Daoy (cell line): ENCODE measurements around the gene TAS1R3. TPM values are rescaled to one million over a fixed set of nuclear protein-coding genes. Genes with fewer than 3 reads are reported as not detected.
"Not testable (repeated sequence)": the region's sequence is repeated elsewhere in the genome, so short reads cannot be mapped to it uniquely, and the experiment has no call there.

ENCODE experiments used
- DNase-seq: peaks from one replicate; pipeline ENCODE4 v3.0.0-alpha.2; 2015; ENCODE audit warnings: low read depth
- total RNA-seq: library from RNA; depleted of rRNA; stranded (reverse); fragments of >200 nt; shearing (Covaris generic); gene quantifications from 2 replicates; pipeline ENCODE4 v1.2.3, GENCODE V29; 2014

TAS1R3 gene
- total RNA-seq, 1 experiment from 2014 or later = under 0.01 TPM

- DNase-seq = peak; percentile 48
These were observed 21.6 kb upstream of the TAS1R3 start for GRCh38 chr1:1309251-1310108.

GRCh38 chr1:1310109-1310385, 21.0 kb upstream of the TAS1R3 start:
- no peak for DNase-seq

- DNase-seq = no peak
These were observed 20.5 kb upstream of the TAS1R3 start for GRCh38 chr1:1310476-1311053.

GRCh38 chr1:1311107-1312104, 19.7 kb upstream of the TAS1R3 start:
- no peak for DNase-seq

GRCh38 chr1:1312450-1313314, 18.4 kb upstream of the TAS1R3 start:
- no peak for DNase-seq

- no peak for DNase-seq
These were observed 17.4 kb upstream of the TAS1R3 start for GRCh38 chr1:1313500-1314236.

- no peak for DNase-seq
These were observed 16.9 kb upstream of the TAS1R3 start for GRCh38 chr1:1314237-1314586.

GRCh38 chr1:1314678-1315335, 16.3 kb upstream of the TAS1R3 start:
- no peak for DNase-seq

- DNase-seq = no peak
These were observed 15.6 kb upstream of the TAS1R3 start for GRCh38 chr1:1315435-1315954.

- DNase-seq = not testable (repeated sequence)
These were observed 14.9 kb upstream of the TAS1R3 start for GRCh38 chr1:1316199-1316598.

- DNase-seq = no peak
These were observed 13.7 kb upstream of the TAS1R3 start for GRCh38 chr1:1317420-1317819.

GRCh38 chr1:1318131-1318652, 12.9 kb upstream of the TAS1R3 start:
- peak; percentile 95 for DNase-seq

GRCh38 chr1:1318777-1319645, 12.1 kb upstream of the TAS1R3 start:
- no peak for DNase-seq

GRCh38 chr1:1319646-1319941, 11.5 kb upstream of the TAS1R3 start:
- no peak for DNase-seq

- no peak for DNase-seq
These were observed 10.2 kb upstream of the TAS1R3 start for GRCh38 chr1:1320666-1321448.

- DNase-seq = no peak
These were observed 9.6 kb upstream of the TAS1R3 start for GRCh38 chr1:1321477-1321876.

GRCh38 chr1:1322418-1322817, 8.7 kb upstream of the TAS1R3 start:
- DNase-seq = no peak

- no peak for DNase-seq
These were observed 8.1 kb upstream of the TAS1R3 start for GRCh38 chr1:1322952-1323351.
